ENCODE measurements around the gene BICD1.
"Not testable (repeated sequence)": the region's sequence is repeated elsewhere in the genome, so short reads cannot be mapped to it uniquely, and the experiment has no call there.

BICD1 gene

DNA sequence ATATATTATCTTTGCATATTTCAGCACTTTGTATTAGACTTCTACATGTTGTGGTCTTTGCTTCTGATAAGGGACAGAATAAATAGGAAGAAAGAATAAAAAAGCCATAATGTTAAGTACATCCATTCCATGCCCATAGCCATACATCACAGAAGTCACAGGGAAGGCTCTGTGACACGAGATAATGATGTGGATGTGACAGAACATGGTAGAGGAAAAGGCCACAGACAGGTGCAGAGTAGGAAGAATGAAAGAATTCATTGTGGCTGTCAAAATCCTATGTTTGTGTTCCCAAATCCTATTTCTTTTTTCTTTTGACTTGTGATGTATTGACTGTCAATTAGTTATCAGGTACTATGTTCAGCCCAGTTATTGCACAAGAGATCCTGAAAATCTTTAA, 38.4 kb downstream of the BICD1 start:
- no peak for DNase-seq (ENCODE audit: low read depth in 2 of 2)

DNA sequence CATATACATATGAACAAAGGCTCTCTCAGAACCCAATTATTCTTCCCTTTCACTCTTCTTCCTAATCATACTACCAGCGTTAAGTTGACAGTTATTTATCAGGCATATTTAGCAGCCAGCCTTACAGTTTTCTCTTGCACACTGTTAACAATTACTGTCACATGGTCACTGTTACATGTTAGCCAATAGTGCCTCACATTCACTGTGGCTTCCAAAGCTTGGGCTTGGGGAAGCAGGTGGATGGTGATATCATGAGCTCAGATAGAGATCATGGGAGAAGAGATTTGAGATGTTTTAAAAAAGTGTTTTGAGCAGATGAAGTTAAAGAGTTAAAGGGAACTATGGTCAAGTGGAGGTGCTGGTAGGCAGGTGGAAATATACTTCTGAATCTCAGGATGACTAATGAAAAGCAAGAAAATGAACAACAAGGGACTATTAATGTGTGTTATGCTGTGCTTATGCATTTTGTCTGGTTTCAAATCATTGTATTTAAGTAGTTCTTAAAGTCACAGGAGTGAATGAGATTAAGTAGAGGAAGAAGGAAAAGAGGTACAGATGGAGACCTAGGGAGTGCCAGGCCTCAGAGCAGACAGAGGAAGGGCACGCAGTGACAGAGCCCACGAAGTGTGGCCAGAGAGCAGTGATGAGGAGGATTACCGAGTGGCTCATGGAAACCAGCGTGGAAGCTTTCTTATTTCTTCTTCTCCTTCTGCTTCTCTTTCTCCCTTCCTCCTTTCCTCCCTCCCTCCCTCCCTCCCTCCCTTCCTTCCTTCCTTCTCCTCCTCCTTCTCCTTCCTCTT, 39.6 kb downstream of the BICD1 start:
- no peak for DNase-seq (ENCODE audit: low read depth in 2 of 2)

DNA sequence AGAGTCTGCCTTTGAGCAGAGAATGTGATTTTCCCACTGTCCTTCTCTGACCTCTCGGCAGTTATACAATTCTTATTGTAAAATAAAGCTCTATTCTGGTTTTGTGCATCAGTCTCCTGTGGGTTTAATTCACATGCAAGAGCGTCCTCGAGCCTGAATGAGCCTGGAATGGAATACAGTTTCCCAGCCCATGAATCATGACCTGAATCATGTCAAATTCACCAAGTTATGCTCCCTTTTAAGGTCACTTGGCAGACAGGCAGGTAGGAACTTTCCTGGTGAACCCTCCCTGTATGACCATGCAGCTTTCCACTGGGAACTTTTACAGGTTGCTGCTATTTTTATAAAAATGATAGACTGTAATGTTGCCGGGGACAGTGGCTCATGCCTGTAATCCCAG, 41.7 kb downstream of the BICD1 start:
- DNase-seq (ENCODE audit: low read depth in 2 of 2) = no peak

DNA sequence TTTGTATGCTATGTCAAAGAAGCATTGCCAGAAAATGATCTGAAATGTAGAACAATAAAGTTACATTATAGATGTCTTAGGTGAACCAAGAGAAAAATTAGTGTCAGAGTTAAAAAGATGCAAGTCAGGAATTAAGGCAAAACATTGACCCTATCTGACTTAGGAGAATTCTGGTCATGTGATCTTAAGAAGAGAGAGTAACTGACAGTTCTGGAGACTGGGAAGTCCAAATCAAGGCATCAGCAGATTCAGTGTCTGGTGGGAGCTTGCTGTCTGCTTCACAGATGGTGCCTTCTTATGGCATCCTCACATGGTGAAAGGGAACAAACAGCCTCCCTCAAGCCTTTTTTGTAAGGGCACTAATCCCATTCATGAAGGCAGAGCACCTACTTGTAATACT, 42.8 kb downstream of the BICD1 start:
- no peak for DNase-seq (ENCODE audit: low read depth in 2 of 2)

DNA sequence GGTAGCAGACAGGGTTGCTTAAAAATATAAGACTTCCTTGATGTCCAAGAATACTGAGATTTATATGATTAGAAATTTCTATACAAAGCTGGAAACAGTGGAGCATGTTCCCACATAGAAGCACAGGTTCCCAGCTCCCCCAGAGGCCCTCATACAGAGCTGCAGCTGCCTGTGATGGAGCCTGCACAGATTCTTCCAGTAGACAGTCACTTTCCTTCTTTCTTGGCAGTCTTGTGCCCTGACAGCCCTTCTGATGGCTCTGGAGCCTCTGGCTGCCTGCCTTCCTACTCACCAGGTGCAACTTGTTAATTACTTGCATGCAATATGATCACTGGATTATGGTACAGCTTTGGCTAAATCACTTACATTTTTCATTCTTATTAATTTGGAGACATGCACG, 44.4 kb downstream of the BICD1 start:
- DNase-seq (ENCODE audit: low read depth in 2 of 2) = no peak

DNA sequence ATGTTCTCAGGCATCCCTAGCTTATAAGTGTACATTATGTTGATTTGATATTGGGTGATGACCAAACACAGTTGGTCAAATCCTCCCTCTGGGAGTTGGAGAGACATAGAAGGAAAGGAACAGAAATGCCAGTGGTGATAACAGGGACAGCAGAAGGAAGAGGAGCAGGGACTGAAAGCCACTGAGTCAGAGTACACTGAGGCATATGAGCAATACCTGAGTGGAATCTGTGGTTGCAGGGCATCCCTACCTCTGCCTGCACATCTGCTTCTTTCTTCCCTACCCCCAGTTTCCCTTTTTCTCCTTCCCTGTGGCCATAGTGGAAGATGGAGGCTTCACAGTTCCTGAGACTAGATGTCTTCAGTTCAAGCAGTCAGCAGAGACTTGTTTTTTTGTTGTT, 44.9 kb downstream of the BICD1 start:
- no peak for DNase-seq (ENCODE audit: low read depth in 2 of 2)

DNA sequence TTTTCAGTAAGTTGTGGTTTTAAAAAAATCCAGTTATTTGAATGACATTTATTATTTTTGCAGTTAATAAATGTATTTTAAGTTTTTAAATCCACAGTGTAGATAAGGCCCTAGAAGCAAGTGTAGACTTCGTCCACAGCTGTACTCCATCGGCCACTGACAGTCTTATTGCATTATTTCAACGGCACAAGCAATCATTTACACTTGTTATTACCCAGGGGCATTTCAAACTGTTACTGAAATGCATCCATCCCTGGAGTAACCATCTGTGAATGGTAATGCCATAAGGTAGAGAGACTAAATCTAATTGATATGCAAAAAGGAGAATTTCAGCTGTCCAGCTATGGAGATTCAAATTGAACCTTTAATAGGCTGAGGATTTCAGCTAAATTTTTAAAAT, 48.4 kb downstream of the BICD1 start:
- DNase-seq (ENCODE audit: low read depth in 2 of 2) = no peak

DNA sequence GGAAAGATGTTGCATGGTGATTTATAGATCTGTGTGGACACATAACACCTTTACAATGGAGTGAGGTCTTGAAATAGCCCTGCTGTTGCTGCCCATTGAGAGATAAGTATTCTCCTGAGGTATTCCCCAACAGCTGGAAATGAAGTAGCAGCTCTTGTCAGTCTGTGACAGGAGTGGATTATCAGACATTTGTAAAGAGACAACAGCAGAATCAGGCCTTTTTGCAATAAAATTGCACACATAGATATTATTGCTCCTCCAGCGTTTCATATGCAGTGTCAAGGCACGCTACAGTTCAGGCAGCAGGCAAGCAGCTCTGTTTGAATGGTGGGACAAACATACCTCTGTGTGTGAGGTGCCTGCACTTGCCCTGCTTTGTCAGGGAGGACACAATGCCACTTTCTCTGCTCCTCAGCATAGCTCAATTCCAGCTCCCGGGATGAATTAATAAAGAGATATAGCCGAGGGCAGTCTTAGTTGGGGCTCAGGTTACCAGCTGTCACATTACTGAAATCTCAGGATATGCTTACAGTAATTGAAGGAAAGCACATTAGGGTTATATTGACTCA, 49.4 kb downstream of the BICD1 start:
- no peak for DNase-seq (ENCODE audit: low read depth in 2 of 2)

DNA sequence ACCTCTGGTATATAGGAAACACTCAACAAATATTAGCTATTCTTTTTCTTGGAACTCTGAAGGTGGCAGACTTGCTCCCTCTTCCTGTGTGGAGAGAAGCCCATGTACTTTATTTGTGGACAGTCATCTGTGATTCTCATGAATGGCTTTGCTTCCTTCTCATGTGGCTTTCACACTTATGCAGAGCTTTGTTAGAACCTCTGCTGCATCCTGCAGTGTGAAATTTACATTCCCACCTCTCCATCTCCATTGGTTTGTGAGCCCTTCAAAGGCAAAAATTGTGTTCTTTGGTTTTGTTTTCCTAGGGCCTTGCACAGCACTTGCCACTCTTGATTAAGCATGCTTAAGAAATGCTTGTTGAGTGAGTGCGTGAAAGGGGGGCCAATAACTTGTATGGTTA, 51.9 kb downstream of the BICD1 start:
- DNase-seq (ENCODE audit: low read depth in 2 of 2) = no peak

DNA sequence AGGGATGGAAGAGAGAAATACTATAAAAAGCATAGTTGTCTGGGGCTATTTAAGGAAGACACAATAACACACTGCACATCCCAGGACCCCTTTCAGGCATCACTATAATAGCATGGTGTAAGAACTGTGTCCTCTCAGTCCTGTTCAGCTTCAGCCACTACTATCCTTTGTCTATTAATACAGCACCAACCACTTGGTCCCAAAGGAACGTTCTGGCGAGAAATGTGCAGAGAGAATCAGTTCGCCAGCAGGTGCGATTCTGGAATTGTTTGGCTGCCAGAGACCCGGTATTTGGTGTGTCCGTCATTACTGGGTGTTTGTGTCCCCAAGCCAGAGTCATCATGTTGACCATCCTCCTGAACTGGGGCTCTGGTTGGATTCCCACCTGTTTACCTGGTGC, 52.7 kb downstream of the BICD1 start:
- DNase-seq (ENCODE audit: low read depth in 2 of 2) = no peak

DNA sequence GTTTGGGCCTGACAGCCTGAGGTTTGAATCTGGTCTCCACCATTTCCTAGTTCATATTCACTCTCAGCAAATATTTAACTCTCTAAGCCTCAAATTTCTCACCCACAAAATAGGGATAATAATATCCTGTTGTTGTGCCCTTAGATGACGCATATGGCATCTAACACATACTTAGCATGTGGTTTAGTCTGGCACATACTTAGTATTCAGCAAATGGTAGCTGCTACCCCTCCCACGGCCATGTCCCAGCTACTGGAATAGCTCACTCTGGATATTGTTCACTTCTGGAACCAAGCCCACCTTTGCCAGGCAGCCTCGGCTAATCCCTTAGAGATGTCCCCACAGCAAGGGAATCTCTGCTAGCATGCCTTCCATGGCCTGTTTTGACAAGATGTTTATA, 53.3 kb downstream of the BICD1 start:
- no peak for DNase-seq (ENCODE audit: low read depth in 2 of 2)

DNA sequence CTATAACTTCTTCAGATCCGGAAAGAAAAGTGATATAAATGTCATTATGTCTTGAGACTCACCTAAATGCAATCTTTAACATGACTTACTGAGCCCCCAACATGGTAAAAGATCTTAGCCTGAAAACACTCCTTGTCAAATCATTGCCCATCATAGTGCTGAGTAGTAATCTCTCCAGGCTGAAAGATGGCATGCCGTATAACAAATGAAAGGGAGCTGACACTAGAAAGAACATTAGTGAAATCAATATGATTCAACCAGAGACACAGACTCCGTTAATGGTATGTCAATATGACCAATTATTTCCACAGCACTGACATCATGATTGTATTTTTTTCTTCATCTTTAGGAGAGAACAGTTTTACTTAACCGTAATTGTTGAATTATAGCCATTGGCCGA, 54.4 kb downstream of the BICD1 start:
- DNase-seq (ENCODE audit: low read depth in 2 of 2) = no peak

DNA sequence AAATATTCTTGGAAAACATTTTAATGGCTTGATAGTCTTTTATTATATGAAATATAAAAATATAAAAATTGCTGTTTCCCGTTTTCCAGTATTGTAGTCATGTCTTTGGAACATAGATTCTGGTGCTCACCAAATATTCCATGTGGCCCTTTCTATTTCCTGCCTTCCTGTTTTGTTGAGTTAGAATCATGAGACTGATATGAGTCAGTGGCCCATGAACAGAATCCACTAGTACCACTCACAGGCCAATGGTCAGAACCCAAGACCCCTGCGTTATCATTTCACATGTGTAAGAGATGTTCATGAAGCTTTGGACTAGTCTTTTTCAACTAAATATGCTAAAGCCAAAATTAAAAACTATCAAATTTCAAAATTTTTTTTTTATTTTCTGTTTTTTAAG, 56.9 kb downstream of the BICD1 start:
- no peak for DNase-seq (ENCODE audit: low read depth in 2 of 2)

DNA sequence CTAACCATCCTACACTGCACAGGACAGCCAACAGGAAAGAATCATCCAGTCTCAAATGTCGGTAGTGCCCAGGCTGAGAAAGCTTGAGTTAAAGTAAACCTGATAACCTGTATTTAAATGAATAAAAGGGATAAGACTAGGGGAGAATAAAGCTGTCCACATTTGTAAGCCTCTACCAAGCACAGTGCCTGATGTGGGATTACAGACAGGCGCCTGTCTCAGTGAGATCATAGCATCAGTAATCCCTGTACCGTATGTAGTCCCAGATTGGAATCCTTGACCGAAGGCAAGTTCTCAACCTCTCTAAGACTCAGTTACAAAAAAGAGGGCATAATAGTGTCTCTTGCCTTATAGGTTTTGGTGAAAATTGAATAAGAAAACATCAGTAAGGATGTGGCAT, 59.9 kb downstream of the BICD1 start:
- DNase-seq (ENCODE audit: low read depth in 2 of 2) = no peak

DNA sequence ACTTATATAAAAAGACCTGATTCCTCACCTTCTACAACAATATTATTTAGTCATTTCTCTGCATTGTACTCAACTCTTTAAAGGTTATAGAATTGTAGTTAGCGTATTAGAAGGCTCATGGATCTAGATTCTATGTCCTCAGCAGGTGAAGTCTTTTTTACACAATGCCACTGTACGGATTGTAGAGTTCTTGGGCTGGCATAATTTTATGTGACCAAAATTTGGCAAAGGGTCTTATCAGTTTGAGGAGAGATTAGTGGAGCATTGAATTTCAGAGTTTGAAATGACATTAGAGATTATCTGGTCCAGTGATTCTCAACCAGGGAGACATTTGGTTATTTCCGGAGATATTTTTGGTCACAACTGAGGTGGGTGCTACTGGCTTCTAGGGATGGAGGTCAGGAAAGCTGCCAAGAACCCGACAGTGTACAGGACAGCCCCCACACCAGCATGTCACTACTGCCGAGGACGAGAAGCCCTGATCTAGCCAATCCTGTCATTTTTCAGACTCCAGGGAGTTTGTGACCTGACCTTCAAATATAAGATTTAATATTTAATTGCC, 63.9 kb downstream of the BICD1 start:
- no peak for DNase-seq (ENCODE audit: low read depth in 2 of 2)

DNA sequence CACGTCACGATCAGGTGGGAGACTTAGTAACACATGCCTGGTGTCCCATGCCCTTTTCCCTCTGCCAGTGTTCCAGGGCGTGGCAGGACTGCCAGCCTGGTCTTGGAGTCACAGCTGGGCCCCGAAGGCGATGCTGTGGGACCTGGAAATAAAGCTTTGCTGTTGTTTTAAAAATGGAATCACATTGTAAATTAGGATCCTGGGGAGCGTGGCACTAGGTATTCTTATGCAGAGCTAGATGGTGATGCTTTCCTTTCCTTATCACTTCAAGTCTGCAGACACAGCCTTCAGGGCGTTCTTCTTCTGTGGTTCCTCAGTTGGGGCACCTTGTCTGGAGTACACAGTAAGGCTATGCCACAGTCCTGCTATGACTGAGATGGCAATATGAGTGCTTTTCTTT, 64.6 kb downstream of the BICD1 start:
- no peak for DNase-seq (ENCODE audit: low read depth in 2 of 2)

DNA sequence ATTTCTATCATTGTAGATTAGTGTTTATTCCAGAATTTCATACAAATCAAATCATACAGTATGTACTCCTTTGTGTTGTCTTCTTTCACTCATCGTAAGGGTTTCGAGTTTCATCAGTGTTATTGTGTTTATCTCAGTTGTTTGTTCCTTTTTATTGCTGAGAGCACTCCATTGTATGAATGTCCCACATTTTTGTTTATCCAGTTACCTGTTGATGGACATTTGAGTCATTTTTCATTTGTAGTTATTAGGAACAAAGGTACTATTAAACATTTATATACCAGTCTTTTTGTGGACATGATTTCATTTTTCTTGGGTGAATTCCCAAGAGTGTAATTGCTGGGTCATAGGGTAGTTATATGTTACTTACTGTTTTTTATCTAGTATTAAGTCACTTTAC, 70.0 kb downstream of the BICD1 start:
- no peak for DNase-seq (ENCODE audit: low read depth in 2 of 2)

DNA sequence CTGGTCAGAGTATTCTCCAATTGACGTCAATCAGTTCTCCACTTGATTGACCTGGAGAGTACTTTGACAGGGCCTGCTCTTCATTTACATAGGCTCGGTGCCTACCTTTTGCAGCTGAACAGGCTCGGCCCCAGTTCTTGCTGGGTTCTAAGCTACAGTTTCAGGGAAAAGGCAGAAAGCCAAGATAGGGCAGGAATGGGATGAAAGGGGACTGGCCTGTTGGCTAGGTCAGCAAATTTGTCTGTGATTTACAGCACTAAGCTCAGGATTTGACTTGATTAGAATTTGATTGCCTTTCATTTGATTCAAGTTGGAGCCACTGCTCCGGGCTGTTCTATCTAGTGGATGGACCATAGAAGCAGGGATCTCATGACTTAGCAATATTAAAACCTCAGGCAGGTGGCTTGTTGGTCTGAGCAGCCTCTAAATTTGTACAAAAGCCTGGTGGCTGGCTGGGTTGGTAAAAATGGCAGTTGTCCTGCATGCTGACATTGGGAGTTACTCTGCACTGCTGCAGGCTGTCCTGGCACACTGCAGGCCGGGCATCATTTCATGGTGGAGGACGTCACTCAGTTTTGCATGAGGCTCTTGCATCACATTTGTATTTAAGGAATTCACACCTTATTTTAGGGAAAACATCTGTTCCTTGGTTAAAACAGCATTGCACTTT, 71.8 kb downstream of the BICD1 start:
- DNase-seq (ENCODE audit: low read depth in 2 of 2) = no peak

DNA sequence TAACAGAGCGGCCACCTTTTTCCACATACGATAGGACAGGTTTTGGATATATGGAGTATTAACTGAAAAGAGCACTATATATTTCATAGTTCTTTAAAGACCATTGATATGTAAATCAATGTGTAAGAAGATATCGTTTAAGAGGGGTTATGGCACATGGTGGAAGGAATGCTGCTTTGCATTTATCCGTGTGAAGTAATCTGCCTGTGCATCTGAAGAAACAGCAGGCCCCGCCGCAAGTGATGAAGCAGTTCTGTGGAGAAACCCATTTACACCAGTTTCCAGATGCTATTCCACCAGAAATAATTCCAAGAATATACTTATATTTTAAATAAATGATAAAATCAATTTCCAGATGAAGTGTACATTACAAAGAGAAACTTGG, 72.4 kb downstream of the BICD1 start:
- DNase-seq (ENCODE audit: low read depth in 2 of 2) = no peak

DNA sequence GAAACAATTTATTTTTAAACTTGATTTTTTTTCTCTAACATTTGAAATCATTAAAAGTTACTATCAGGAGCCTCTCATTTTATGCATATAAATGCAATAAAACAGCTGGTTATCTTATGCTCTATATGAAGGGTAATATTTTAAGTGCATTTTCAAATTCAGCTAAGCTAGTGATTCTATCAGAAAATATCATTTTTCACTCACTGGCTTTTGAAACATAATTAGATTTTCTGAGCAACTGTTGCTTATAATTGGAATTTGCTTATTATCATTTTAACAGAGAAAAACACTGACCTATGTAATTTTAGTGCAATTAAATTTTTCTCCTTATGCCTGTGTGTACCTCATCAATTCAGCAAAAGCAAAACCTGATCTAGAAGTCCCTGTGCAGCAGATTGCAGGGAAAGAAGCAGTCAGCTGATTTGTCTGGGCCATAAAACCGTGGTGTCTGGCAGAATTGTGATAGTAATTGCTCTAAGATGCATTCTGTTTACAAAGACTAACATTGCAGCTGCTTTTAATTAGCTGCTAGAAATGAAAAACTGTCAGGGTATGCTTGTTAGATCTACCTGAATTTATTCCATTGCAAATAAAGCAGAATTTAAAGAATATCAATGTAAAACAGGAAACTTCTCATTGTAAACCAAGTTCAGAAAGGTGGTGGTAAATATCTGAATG, 75.0 kb downstream of the BICD1 start:
- peak in 1 of 2 experiments; percentile 4 for DNase-seq (ENCODE audit: low read depth in 2 of 2)

DNA sequence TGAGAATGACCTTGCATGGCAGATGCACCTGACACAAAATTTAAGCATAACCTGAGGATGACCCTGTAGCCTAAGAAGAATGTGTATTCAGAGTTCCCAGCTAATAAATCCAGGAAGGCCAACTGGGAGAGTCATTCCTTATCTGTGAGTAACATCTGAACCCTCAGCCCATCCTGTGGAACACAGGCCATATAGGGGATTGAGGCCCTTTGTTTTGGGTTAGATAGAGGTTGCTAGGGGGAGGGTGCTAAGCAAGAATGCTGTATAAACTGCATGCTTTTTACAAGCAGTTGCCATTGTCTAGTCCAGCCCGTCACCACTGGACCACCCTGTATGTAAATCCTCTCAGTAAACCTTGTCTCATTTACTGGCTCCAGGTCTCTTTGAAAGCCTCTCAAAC, 77.0 kb downstream of the BICD1 start:
- DNase-seq (ENCODE audit: low read depth in 2 of 2) = no peak

DNA sequence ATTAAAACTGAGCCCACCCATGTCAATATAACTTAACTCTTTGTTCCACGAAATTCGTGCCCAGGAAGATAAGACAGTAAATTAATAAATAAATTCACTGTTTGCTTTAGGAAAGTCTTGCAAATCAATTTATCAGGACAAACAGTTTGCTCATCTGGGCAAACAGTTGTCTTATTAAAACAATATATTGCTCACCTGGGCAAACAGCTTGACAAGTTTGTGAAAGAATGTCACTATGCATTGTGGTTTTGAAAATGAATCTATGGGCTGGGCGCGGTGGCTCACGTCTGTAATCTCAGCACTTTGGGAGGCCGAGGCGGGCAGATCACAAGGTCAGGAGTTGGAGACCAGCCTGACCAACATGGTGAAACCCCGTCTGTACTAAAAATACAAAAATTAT, 80.5 kb downstream of the BICD1 start:
- not testable (repeated sequence) for DNase-seq (ENCODE audit: low read depth in 2 of 2)

Measured in fibroblast of skin of left biceps (primary cell).